HG03103 (cell line): ENCODE data around the gene OSBPL6.
A peak's percentile ranks its signal among the peaks of the same experiment; 100 is the strongest.
"Not testable (repeated sequence)": the region's sequence is repeated elsewhere in the genome, so short reads cannot be mapped to it uniquely, and the experiment has no call there.

Experiments used
- ATAC-seq: cut with Tn5 transposase; IDR thresholded peaks from one replicate; pipeline ENCODE4 v1.9.1; 2021; ENCODE audit warnings: low read depth; ENCODE audit not compliant: unreplicated experiment

OSBPL6 gene

GRCh38 chr2:178385595-178386148 is 191.4 kb downstream of the OSBPL6 start:
- ATAC-seq = no peak

- no peak for ATAC-seq
Measured at GRCh38 chr2:178386986-178387597, 192.8 kb downstream of the OSBPL6 start.

GRCh38 chr2:178388287-178388686 is 194.0 kb downstream of the OSBPL6 start:
- ATAC-seq = no peak

GRCh38 chr2:178391701-178392100 is 197.4 kb downstream of the OSBPL6 start:
- ATAC-seq = no peak

- no peak for ATAC-seq
Measured at GRCh38 chr2:178392215-178392614, 197.9 kb downstream of the OSBPL6 start.

GRCh38 chr2:178394859-178395258 is 200.5 kb downstream of the OSBPL6 start:
- no peak for ATAC-seq

GRCh38 chr2:178395295-178395694 is 201.0 kb downstream of the OSBPL6 start:
- ATAC-seq = no peak

GRCh38 chr2:178395941-178396570 is 201.7 kb downstream of the OSBPL6 start:
- ATAC-seq = no peak

- peak; percentile 94 for ATAC-seq
Measured at GRCh38 chr2:178397002-178397605, 202.8 kb downstream of the OSBPL6 start.

GRCh38 chr2:178401994-178402437 is 207.7 kb downstream of the OSBPL6 start:
- ATAC-seq = no peak

GRCh38 chr2:178403671-178404306 is 209.5 kb downstream of the OSBPL6 start:
- peak; percentile 26 for ATAC-seq

GRCh38 chr2:178404368-178404767 is 210.1 kb downstream of the OSBPL6 start:
- ATAC-seq = peak; percentile 99

GRCh38 chr2:178409261-178409660 is 214.9 kb downstream of the OSBPL6 start:
- no peak for ATAC-seq

GRCh38 chr2:178412047-178412446 is 217.7 kb downstream of the OSBPL6 start:
- no peak for ATAC-seq

GRCh38 chr2:178412453-178412852 is 218.1 kb downstream of the OSBPL6 start:
- ATAC-seq = not testable (repeated sequence)

- peak; percentile 63 for ATAC-seq
Measured at GRCh38 chr2:178413472-178414265, 219.4 kb downstream of the OSBPL6 start.

GRCh38 chr2:178414266-178415247 is 220.2 kb downstream of the OSBPL6 start:
- peak; percentile 81 for ATAC-seq

- no peak for ATAC-seq
Measured at GRCh38 chr2:178415979-178416378, 221.7 kb downstream of the OSBPL6 start.

GRCh38 chr2:178417916-178418315 is 223.6 kb downstream of the OSBPL6 start:
- ATAC-seq = no peak
